ENCODE data around the gene MRPS12.

MRPS12 gene

GRCh38 chr19:38901683-38902082 is 29.1 kb upstream of the MRPS12 start:
- ATAC-seq = no peak
- Mint-ChIP-seq H3K27ac (peak overlapping the region; percentile 22), H3K4me3 (peak overlapping the region; percentile 98)

DNA sequence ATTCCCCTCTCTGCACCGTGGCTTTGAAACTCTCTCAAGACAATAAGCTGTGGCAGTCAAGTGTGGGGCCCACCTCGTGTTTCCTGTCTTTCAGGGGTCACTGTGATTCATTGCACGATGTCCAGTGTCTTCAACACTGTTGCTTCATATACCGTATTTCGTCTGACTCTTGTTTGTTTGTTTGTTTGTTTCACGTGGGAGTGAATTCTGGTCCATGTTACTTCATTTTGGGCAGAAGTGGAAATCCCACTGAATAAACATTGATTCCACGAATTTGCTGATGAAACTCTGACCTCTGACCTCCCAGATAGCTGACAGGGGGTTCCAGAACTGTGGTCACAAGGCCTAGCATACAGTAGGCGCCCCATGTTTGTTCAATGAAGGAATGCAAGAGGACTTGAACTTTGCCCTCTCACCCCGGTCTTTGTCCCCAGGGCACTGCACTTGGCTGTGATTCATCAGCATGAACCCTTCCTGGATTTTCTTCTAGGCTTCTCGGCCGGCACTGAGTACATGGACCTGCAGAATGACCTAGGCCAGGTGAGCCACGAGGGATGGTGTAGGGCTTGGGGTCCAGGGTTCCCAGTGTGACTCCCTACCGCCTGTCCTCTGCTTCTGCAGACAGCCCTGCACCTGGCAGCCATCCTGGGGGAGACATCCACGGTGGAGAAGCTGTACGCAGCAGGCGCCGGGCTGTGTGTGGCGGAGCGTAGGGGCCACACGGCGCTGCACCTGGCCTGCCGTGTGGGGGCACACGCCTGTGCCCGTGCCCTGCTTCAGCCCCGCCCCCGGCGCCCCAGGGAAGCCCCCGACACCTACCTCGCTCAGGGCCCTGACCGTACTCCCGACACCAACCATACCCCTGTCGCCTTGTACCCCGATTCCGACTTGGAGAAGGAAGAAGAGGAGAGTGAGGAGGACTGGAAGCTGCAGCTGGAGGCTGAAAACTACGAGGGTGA is 25.9 kb upstream of the MRPS12 start:
- Mint-ChIP-seq H3K9me3 (peaks cover 4% of the 10 kb centered on the region), H3K27me3 (no peaks in the 10 kb centered on the region), H3K27ac (no peak overlapping the region), H3K4me1 (peaks cover 33% of the 10 kb centered on the region), H3K4me3 (peak overlapping the region; percentile 4), H3K36me3 (ENCODE audit: low read depth) (peaks cover 38% of the 10 kb centered on the region)
- DNase-seq = no peak
- no peak for ATAC-seq

More at GRCh38 chr19:38901683-38902082, 29.1 kb upstream of the MRPS12 start:
- peaks cover 4% of the 10 kb centered on the region for H3K9me3 Mint-ChIP-seq
- peaks cover 49% of the 10 kb centered on the region for H3K4me1 Mint-ChIP-seq
- peaks cover 30% of the 10 kb centered on the region for H3K36me3 Mint-ChIP-seq (ENCODE audit: low read depth)
- no peaks in the 10 kb centered on the region for H3K27me3 Mint-ChIP-seq
- no peak for DNase-seq

DNA sequence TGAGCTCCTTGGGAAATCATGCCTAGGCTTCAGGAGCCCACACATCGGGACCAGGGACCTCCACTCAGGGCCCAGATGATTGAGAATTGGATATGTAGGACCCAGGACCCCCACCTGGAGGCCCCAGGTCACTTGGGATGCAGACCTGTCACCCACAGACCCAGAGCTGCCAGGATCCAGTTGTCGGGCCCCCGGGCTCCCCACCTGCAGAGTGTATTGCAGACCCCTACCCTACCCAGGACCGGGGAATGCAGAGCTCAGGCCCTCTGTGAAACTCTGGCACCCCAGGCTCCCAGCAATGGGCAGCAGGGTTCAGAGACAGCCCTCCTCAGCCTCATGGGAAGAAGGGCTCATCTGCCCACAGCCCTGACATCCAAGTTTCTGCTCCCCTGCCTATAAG is 25.1 kb upstream of the MRPS12 start:
- peaks cover 4% of the 10 kb centered on the region for H3K9me3 Mint-ChIP-seq

DNA sequence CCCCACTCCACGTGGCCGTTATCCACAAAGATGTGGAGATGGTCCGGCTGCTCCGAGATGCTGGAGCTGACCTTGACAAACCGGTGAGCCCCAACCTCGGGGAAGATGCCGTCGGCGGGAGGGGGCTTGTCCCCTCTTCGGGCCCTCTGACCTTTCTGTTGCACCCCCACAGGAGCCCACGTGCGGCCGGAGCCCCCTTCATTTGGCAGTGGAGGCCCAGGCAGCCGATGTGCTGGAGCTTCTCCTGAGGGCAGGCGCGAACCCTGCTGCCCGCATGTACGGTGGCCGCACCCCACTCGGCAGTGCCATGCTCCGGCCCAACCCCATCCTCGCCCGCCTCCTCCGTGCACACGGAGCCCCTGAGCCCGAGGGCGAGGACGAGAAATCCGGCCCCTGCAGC is 23.5 kb upstream of the MRPS12 start:
- H3K27ac Mint-ChIP-seq = no peak overlapping the region
- DNase-seq (no peak), ATAC-seq (no peak)
- H3K4me1 Mint-ChIP-seq = peaks cover 15% of the 10 kb centered on the region
- H3K27me3 Mint-ChIP-seq = no peaks in the 10 kb centered on the region
- H3K4me3 Mint-ChIP-seq = no peak overlapping the region
- H3K9me3 Mint-ChIP-seq = no peaks in the 10 kb centered on the region
- peaks cover 27% of the 10 kb centered on the region for H3K36me3 Mint-ChIP-seq (ENCODE audit: low read depth)

More for the DNA sequence above, 25.1 kb upstream of the MRPS12 start:
- H3K27me3 Mint-ChIP-seq = no peaks in the 10 kb centered on the region
- no peak overlapping the region for H3K27ac Mint-ChIP-seq
- no peak for DNase-seq
- H3K4me1 Mint-ChIP-seq = peaks cover 29% of the 10 kb centered on the region
- no peak overlapping the region for H3K4me3 Mint-ChIP-seq
- peaks cover 34% of the 10 kb centered on the region for H3K36me3 Mint-ChIP-seq (ENCODE audit: low read depth)
- no peak for ATAC-seq

- no peak for ATAC-seq
- H3K4me1 Mint-ChIP-seq = peaks cover 17% of the 10 kb centered on the region
- no peak for DNase-seq
- H3K4me3 Mint-ChIP-seq = no peak overlapping the region
- no peak overlapping the region for H3K27ac Mint-ChIP-seq
- H3K36me3 Mint-ChIP-seq (ENCODE audit: low read depth) = peaks cover 26% of the 10 kb centered on the region
- no peaks in the 10 kb centered on the region for H3K9me3 Mint-ChIP-seq
- no peaks in the 10 kb centered on the region for H3K27me3 Mint-ChIP-seq
Observed at GRCh38 chr19:38907670-38908069, 23.1 kb upstream of the MRPS12 start.

DNA sequence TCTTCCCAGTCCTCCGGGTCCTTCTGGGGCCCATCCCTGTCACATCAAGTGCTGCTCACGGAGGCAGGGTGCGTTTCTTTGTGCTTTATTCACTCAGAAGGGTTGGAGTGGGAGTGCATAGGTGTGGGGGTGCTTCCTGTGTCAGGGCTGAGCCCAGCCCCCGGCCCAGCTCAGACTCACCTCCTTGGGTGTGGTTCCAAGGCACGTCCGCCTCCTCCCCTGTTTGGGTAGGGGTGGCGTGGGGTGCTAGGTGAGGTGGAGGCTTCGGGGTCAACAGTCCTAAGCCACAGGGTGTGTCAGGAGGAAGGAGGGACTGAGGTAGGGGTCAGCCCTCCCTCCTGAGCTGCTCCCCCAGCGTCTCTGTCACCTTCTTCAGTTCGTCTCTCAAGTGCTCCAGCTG is 21.8 kb upstream of the MRPS12 start:
- no peak for ATAC-seq
- H3K9me3 Mint-ChIP-seq = no peaks in the 10 kb centered on the region
- peaks cover 21% of the 10 kb centered on the region for H3K4me1 Mint-ChIP-seq
- peaks cover 23% of the 10 kb centered on the region for H3K36me3 Mint-ChIP-seq (ENCODE audit: low read depth)
- no peak overlapping the region for H3K27ac Mint-ChIP-seq
- DNase-seq = no peak
- H3K4me3 Mint-ChIP-seq = no peak overlapping the region
- no peaks in the 10 kb centered on the region for H3K27me3 Mint-ChIP-seq

DNA sequence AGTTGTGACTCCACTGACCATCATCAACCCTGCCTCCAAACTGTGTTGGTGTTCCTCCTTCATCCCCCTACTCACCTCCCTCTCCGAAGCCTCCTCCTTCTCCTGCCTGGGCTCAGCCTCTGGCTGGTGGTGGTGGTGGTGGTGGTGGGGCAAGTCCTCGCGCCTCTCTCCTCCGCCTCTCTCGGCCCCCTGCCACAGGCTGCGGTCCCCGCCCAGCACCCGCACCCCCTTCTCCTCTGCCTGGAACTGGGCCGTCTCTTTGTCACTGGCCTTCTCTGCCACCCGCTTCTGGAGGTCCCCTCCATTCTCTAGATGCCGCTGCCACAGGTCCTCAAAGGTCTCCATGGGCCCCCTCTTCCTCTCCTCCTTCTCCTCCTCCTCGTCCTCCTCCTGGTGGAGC is 20.3 kb upstream of the MRPS12 start:
- Mint-ChIP-seq H3K4me3 (no peak overlapping the region), H3K4me1 (peaks cover 14% of the 10 kb centered on the region), H3K27me3 (no peaks in the 10 kb centered on the region), H3K27ac (no peak overlapping the region), H3K9me3 (no peaks in the 10 kb centered on the region), H3K36me3 (ENCODE audit: low read depth) (peaks cover 12% of the 10 kb centered on the region)
- DNase-seq = no peak
- ATAC-seq = no peak

GRCh38 chr19:38911388-38912001 is 19.2 kb upstream of the MRPS12 start:
- peaks cover 14% of the 10 kb centered on the region for H3K4me1 Mint-ChIP-seq
- H3K27ac Mint-ChIP-seq = no peak overlapping the region
- H3K27me3 Mint-ChIP-seq = no peaks in the 10 kb centered on the region
- peaks cover 9% of the 10 kb centered on the region for H3K36me3 Mint-ChIP-seq (ENCODE audit: low read depth)
- H3K4me3 Mint-ChIP-seq = no peak overlapping the region
- DNase-seq (no peak), ATAC-seq (no peak)
- H3K9me3 Mint-ChIP-seq = no peaks in the 10 kb centered on the region

DNA sequence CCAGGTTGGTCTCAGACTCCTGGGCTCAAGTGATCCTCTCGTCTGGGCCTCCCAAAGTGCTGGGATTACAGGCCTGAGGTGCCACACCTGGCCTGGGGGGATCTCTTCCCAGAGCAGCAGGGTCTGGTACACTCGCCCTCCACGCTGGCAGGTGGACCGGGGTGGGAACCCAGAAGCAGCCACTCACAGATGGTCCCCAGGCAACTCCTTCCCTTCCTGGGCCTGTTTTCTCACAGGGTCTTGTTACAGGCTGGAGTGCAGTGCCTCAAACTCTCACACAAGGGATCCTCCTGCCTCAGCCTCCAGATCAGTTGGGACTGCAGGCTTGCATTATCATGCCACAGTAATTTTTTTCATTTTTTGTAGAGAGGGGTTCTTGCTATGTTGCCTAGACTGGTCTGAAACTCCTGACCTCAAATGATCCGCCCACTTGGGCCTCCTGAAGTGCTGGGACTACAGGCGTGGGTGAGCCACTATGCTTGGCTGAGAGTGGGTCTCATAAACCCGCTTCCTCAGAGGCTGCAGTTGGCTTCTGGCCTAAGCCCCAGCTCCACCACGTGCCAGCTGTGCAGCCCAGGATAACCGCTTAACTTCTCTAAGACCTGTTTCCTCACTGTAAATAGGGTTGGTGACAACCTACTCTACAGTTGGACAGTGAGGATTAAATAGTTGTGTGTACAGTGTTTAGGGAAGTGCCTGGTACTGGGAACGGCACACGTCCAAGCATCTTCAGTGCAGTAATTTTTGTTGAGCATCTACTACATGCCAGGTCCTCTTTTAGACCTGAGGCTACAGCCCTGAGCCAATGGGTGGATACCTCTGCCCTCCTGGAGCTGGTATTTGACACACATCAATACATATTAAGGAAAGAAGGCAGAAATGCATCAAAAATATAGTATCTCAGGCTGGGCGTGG is 17.9 kb upstream of the MRPS12 start:
- no peaks in the 10 kb centered on the region for H3K9me3 Mint-ChIP-seq
- DNase-seq = no peak
- no peak overlapping the region for H3K4me3 Mint-ChIP-seq
- peaks cover 12% of the 10 kb centered on the region for H3K4me1 Mint-ChIP-seq
- peak overlapping the region; percentile 33 for H3K27ac Mint-ChIP-seq
- H3K27me3 Mint-ChIP-seq = no peaks in the 10 kb centered on the region
- ATAC-seq = peak; percentile 47
- H3K36me3 Mint-ChIP-seq (ENCODE audit: low read depth) = peaks cover 2% of the 10 kb centered on the region

GRCh38 chr19:38913958-38914357 is 16.8 kb upstream of the MRPS12 start:
- H3K4me1 Mint-ChIP-seq = peaks cover 11% of the 10 kb centered on the region
- DNase-seq (no peak), ATAC-seq (no peak)
- H3K4me3 Mint-ChIP-seq = no peak overlapping the region
- H3K27ac Mint-ChIP-seq = no peak overlapping the region
- no peaks in the 10 kb centered on the region for H3K36me3 Mint-ChIP-seq (ENCODE audit: low read depth)
- H3K27me3 Mint-ChIP-seq = no peaks in the 10 kb centered on the region
- no peaks in the 10 kb centered on the region for H3K9me3 Mint-ChIP-seq

DNA sequence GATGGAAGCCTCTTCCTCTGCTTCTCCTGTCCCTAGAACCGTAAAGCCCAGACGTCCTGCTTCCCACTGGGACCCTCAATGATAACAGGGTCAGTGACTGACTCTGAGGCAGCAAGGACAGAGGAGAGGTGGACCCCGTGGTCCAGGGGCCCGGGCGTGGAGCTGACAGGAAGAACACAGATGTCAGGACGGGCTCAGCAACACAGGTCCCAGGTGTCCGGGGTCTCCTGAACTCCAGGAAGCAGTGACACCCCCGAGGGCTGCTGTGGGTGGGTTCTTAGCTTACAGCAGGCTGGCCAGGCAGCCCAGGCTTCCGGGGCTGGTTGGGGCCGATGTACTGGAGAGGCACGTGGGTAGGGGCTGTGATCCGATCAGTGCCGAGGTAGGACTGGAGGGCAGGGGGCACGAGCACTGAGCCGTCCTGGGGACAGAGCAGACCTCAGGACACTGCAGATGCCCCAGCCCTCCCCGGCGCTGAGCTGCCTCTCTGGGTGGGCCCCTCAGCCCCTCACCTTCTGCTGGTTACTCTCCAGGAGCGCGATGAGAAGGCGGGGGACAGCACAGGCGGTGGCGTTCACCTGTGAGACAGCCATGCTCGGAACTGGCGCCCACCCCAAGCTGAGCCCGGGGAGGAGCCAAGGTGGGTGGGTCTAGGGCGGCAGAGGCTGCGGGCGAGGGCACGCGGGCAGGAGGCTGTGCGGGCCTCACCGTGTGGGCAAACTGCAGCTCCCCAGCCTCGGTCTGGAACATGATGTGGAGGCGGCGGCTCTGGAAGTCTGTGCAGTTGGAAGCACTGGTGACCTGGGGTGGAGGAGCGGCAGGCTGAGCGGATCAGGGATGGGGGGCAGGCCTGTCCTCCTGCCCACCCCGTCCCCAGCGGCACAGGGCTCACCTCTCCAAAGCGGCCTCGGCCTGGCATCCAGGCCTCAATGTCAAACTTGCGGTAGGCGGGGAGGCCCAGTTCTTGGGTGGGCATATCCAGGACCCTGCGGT is 15.1 kb upstream of the MRPS12 start:
- no peak overlapping the region for H3K4me3 Mint-ChIP-seq
- H3K36me3 Mint-ChIP-seq (ENCODE audit: low read depth) = no peaks in the 10 kb centered on the region
- no peaks in the 10 kb centered on the region for H3K9me3 Mint-ChIP-seq
- no peak overlapping the region for H3K27ac Mint-ChIP-seq
- H3K27me3 Mint-ChIP-seq = no peaks in the 10 kb centered on the region
- H3K4me1 Mint-ChIP-seq = peaks cover 11% of the 10 kb centered on the region
- DNase-seq (no peak), ATAC-seq (no peak)

GRCh38 chr19:38917516-38917915 is 13.2 kb upstream of the MRPS12 start:
- no peaks in the 10 kb centered on the region for H3K27me3 Mint-ChIP-seq
- no peak for DNase-seq
- H3K36me3 Mint-ChIP-seq (ENCODE audit: low read depth) = peaks cover 11% of the 10 kb centered on the region
- peaks cover 9% of the 10 kb centered on the region for H3K4me1 Mint-ChIP-seq
- H3K9me3 Mint-ChIP-seq = no peaks in the 10 kb centered on the region
- ATAC-seq = no peak
- H3K4me3 Mint-ChIP-seq = no peak overlapping the region
- H3K27ac Mint-ChIP-seq = no peak overlapping the region

DNA sequence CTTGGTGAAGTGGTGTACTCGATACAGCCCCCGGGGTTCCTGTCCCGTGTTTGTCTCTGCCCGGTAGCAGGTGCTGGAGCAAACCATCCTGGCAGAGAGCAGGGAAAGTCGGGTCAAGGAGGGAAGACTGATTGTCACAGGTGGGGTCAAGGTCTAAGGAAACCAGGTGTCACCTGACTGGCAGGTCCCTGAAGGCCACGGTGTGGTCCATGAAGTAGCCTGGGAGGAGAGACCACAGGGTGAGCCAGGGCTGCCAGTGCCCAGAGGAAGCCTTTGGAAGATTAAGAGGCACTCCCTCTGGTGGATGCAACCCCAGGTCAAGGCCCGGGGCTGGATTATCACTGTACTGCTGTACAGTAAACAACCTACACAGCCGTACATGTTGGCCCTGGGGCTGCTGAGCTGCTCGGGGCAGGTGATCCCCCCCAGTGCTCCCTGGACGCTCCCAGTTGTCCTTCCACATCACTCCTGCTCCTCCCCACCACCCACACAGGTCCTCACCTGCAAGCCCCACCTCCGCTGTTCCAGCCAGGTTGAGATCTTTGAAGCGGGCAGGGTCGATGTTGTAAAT is 12.7 kb upstream of the MRPS12 start:
- Mint-ChIP-seq H3K4me1 (peaks cover 4% of the 10 kb centered on the region), H3K9me3 (no peaks in the 10 kb centered on the region), H3K36me3 (ENCODE audit: low read depth) (peaks cover 12% of the 10 kb centered on the region), H3K27ac (no peak overlapping the region), H3K4me3 (no peak overlapping the region), H3K27me3 (no peaks in the 10 kb centered on the region)
- DNase-seq (no peak), ATAC-seq (no peak)
